Stomach (tissue), 4 donors: Measurements from ENCODE around the gene SCNN1B.

ENCODE experiments used
- CTCF ChIP-seq, 7 experiments: fragments of 450-650 bp in 4 of 7; fragments of 200-600 bp in 3 of 7; sonication (generic) in 3 of 7; IDR thresholded peaks; one replicate each; pipeline ENCODE4 v1.5.1; 2016 to 2019; ENCODE audit warnings: antibody characterized with exemption in 7 of 7, control low read depth in 2 of 7, mild to moderate bottlenecking in 1 of 7
- POLR2A ChIP-seq, 4 donors: fragments of 450-650 bp; IDR thresholded peaks; one replicate each; pipeline ENCODE4 v1.6.1; 2016; ENCODE audit warnings: antibody characterized with exemption in 4 of 4, control low read depth in 2 of 4, mild to moderate bottlenecking in 1 of 4, moderate library complexity in 1 of 4
- POLR2AphosphoS5 ChIP-seq, 3 donors: sonication (generic); formaldehyde crosslinking; IDR thresholded peaks; one replicate each; pipeline ENCODE4 v1.6.1; 2016; ENCODE audit warnings: antibody characterized with exemption in 3 of 3

- TF ChIP-seq POLR2A (IDR thresholded peaks at IDR 0.05) = no peak
- TF ChIP-seq CTCF (IDR thresholded peaks at IDR 0.05) = no peak
- TF ChIP-seq POLR2AphosphoS5 (IDR thresholded peaks at IDR 0.05) = no peak
Observed at GRCh38 chr16:23367988-23368387, 65.9 kb downstream of the SCNN1B start.
